Gastrocnemius medialis (tissue), 4 donors: Measurements from ENCODE around the gene DPYD. TPM values are rescaled to one million over a fixed set of nuclear protein-coding genes. Genes with fewer than 3 reads are reported as not detected.

Experiments
- ATAC-seq, 2 donors: fragments of 150-250 bp; one replicate each; pipeline ENCODE4 v1.9.1; 2016
- DNase-seq, 2 donors: peaks; one replicate each; pipeline ENCODE4 v3.0.0-alpha.2; 2019
- H3K27ac ChIP-seq, 4 donors: fragments of 200-600 bp; sonication (generic); 1 replicate in 1 of 4; 2 replicates in 3 of 4; pipeline ENCODE4 v1.5.1; 2016 to 2018; ENCODE audit warnings: mild to moderate bottlenecking in 2 of 4, moderate library complexity in 1 of 4
- H3K27me3 ChIP-seq, 3 donors: fragments of 200-600 bp; sonication (generic) in 2 of 3; 1 replicate in 1 of 3; 2 replicates in 2 of 3; pipeline versions ENCODE4 v1.5.1 to v1.6.0; 2016 to 2019; ENCODE audit warnings: mild to moderate bottlenecking in 1 of 3, moderate library complexity in 1 of 3
- H3K36me3 ChIP-seq, 2 donors: fragments of 200-600 bp; sonication (generic) in 1 of 2; one replicate each; pipeline ENCODE4 v1.5.1; 2017 to 2018
- H3K4me1 ChIP-seq, 2 donors: fragments of 200-600 bp; sonication (generic) in 1 of 2; one replicate each; pipeline ENCODE4 v1.5.1; 2016 to 2017; ENCODE audit warnings: mild to moderate bottlenecking in 2 of 2
- H3K4me3 ChIP-seq, 4 donors: fragments of 200-600 bp; sonication (generic) in 3 of 4; 1 replicate in 1 of 4; 2 replicates in 3 of 4; pipeline ENCODE4 v1.5.1; 2016 to 2019; ENCODE audit warnings: mild to moderate bottlenecking in 2 of 4
- H3K9me3 ChIP-seq, 3 donors: fragments of 200-600 bp; sonication (generic) in 2 of 3; 1 replicate in 1 of 3; 2 replicates in 2 of 3; pipeline ENCODE4 v1.5.1; 2016 to 2019
- CTCF ChIP-seq, 5 experiments: fragments of 450-650 bp in 3 of 5; fragments of 200-600 bp in 2 of 5; sonication (generic) in 2 of 5; IDR thresholded peaks in 4 of 5; conservative IDR thresholded peaks in 1 of 5; 1 replicate in 4 of 5; 2 replicates in 1 of 5; pipeline ENCODE4 v1.5.1; 2016 to 2019; ENCODE audit warnings: antibody characterized with exemption in 5 of 5, mild to moderate bottlenecking in 3 of 5, moderate library complexity in 3 of 5
- POLR2A ChIP-seq, 2 donors: fragments of 450-650 bp; IDR thresholded peaks; one replicate each; pipeline ENCODE4 v1.6.1; 2017; ENCODE audit warnings: antibody characterized with exemption in 2 of 2, mild to moderate bottlenecking in 2 of 2, moderate library complexity in 2 of 2
- in situ Hi-C, 4 donors: fragments of 200-750 bp; cut with MboI; loops; one replicate each; pipeline versions ENCODE4 v1.15.0 to v1.8.0; 2017; ENCODE audit warnings: low sequenced_read_pairs in 4 of 4
- intact Hi-C: fragments of 100-400 bp; cut with DNase I; formaldehyde crosslinking; loops from one replicate; pipeline ENCODE4 v1.15.1; 2023; ENCODE audit warnings: low total_unique reads
- total RNA-seq, 4 donors: library from RNA; depleted of rRNA; stranded (reverse); fragments of >200 nt; gene quantifications; one replicate each; pipeline versions ENCODE4 v1.1.0 to v1.2.3, GENCODE V29; 2016

Gene DPYD
- total RNA-seq, 4 donors from 2014 or later = 4.6 to 13.9 (median 9.1) TPM

- DNase-seq = no peak
- intact Hi-C loops = no loop called here
- in situ Hi-C loops = no loop called here
- no peak for ATAC-seq
- Histone ChIP-seq H3K4me1 (no peaks in the 10 kb centered on the region), H3K9me3 (no peaks in the 10 kb centered on the region), H3K27me3 (no peaks in the 10 kb centered on the region), H3K36me3 (no peaks in the 10 kb centered on the region), H3K27ac (no peak overlapping the region), H3K4me3 (no peak overlapping the region)
- TF ChIP-seq POLR2A (IDR thresholded peaks at IDR 0.05) (no peak), CTCF (IDR thresholded peaks at IDR 0.05 in 4 of 5, conservative IDR thresholded peaks at IDR 0.05 in 1 of 5) (no peak)
Observed at GRCh38 chr1:97571760-97572159, 349.1 kb downstream of the DPYD start.

- H3K9me3 ChIP-seq = no peaks in the 10 kb centered on the region
- intact Hi-C loops = no loop called here
- DNase-seq (no peak), ATAC-seq (no peak)
- no peaks in the 10 kb centered on the region for H3K36me3 ChIP-seq
- no peaks in the 10 kb centered on the region for H3K27me3 ChIP-seq
- H3K27ac ChIP-seq = no peak overlapping the region
- no peak for TF ChIP-seq CTCF (IDR thresholded peaks at IDR 0.05 in 4 of 5, conservative IDR thresholded peaks at IDR 0.05 in 1 of 5)
- TF ChIP-seq POLR2A (IDR thresholded peaks at IDR 0.05) = no peak
- H3K4me1 ChIP-seq = no peaks in the 10 kb centered on the region
- in situ Hi-C loops = no loop called here
- no peak overlapping the region for H3K4me3 ChIP-seq
Observed at GRCh38 chr1:97570691-97571090, 350.1 kb downstream of the DPYD start.

DNA sequence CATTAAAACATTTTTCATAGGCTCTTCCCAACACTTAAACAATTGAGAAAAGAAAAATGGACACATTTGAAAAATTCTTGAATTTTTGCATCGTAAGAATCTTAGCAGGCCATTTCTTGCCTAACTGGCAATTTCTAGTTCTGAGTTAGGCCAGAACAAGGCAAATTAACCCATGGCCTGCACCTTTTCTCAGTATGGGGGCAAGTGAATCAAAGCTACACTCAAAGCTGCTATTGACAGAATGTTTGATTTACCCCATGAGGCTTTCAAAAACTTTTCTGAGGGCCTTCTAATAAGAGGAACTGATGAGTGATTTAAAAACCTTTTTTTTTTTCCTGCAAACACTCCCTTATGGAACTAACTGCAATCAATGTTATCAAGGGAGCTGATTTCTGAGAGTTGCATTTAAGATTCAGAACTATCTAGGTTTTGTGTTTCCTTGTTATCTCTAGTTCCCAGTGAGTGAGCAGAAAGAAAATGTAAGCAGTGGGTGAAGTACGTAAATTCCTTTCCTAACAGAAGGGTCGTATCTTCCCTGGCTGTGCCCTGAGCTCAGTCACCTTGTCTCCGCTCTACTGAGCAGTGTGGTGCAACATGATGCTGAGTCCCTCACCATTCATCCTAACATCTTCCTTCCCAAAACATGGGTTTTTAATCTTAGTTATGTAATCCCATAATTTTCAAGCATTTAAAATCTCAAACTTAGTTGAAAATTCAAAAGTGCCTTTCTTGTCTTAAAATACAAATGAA, 353.7 kb downstream of the DPYD start:
- ATAC-seq = no peak
- H3K36me3 ChIP-seq = no peaks in the 10 kb centered on the region
- no peaks in the 10 kb centered on the region for H3K27me3 ChIP-seq
- H3K4me3 ChIP-seq = no peak overlapping the region
- TF ChIP-seq POLR2A (IDR thresholded peaks at IDR 0.05) = no peak
- TF ChIP-seq CTCF (IDR thresholded peaks at IDR 0.05 in 4 of 5, conservative IDR thresholded peaks at IDR 0.05 in 1 of 5) = no peak
- H3K9me3 ChIP-seq = no peaks in the 10 kb centered on the region
- in situ Hi-C loops = no loop called here
- intact Hi-C loops = no loop called here
- no peak for DNase-seq
- H3K27ac ChIP-seq = no peak overlapping the region
- H3K4me1 ChIP-seq = no peaks in the 10 kb centered on the region

DNA sequence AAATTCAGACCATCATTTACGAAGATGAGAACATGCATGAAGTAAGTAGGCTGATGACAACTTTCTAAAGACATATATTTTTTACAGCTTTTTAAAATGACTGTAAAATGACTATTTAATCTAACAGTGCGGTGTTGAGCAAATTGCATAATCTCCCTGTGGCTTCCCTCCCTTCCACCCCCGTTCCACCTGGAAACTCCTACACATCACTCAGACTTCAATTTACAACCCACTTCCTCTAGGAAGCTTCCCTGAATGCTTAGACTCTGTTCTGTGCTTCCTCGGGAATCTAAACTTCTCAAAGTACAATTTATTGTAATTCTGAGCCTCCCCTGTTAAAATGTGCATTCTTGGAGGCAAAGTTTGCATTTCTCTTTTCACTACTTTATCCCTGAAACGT, 354.9 kb downstream of the DPYD start:
- Histone ChIP-seq H3K27ac (no peak overlapping the region), H3K4me3 (no peak overlapping the region), H3K27me3 (no peaks in the 10 kb centered on the region), H3K4me1 (no peaks in the 10 kb centered on the region), H3K9me3 (no peaks in the 10 kb centered on the region), H3K36me3 (no peaks in the 10 kb centered on the region)
- intact Hi-C loops (no loop called here), in situ Hi-C loops (no loop called here)
- DNase-seq (no peak), ATAC-seq (no peak)
- no peak for TF ChIP-seq POLR2A (IDR thresholded peaks at IDR 0.05)

- Histone ChIP-seq H3K27me3 (no peaks in the 10 kb centered on the region), H3K27ac (no peak overlapping the region), H3K9me3 (no peaks in the 10 kb centered on the region), H3K36me3 (no peaks in the 10 kb centered on the region), H3K4me3 (no peak overlapping the region), H3K4me1 (no peaks in the 10 kb centered on the region)
- no peak for TF ChIP-seq POLR2A (IDR thresholded peaks at IDR 0.05)
- TF ChIP-seq CTCF (IDR thresholded peaks at IDR 0.05 in 4 of 5, conservative IDR thresholded peaks at IDR 0.05 in 1 of 5) = no peak
- DNase-seq = no peak
- in situ Hi-C loops = no loop called here
- ATAC-seq = no peak
- intact Hi-C loops = no loop called here
Observed at GRCh38 chr1:97563926-97564325, 356.9 kb downstream of the DPYD start.
